Prostate gland (tissue), 2 donors: ENCODE data around the gene DHX8. TPM values are rescaled to one million over a fixed set of nuclear protein-coding genes. Genes with fewer than 3 reads are reported as not detected.
A peak's percentile ranks its signal among the peaks of the same experiment; 100 is the strongest.

Experiments used
- DNase-seq: peaks from one replicate; pipeline ENCODE4 v3.0.0-alpha.2; 2019; ENCODE audit warnings: low spot score
- H3K27ac ChIP-seq, 2 donors: fragments of 200-600 bp; sonication (generic); 2 replicates each; pipeline ENCODE4 v1.5.1; 2017 to 2019
- H3K27me3 ChIP-seq: fragments of 200-600 bp; sonication (generic); replicated peaks from 2 replicates; pipeline ENCODE4 v1.5.1; 2019; ENCODE audit not compliant: insufficient read depth
- H3K36me3 ChIP-seq, 2 donors: fragments of 200-600 bp; sonication (generic); 1 replicate in 1 of 2; 2 replicates in 1 of 2; pipeline versions ENCODE4 v1.5.1 to v1.8.1; 2017 to 2019
- H3K4me1 ChIP-seq: fragments of 200-600 bp; sonication (generic); replicated peaks from 2 replicates; pipeline ENCODE4 v1.5.1; 2019
- H3K4me3 ChIP-seq, 2 donors: fragments of 200-600 bp; sonication (generic); 2 replicates each; pipeline ENCODE4 v1.5.1; 2017 to 2019
- H3K9me3 ChIP-seq: fragments of 200-600 bp; sonication (generic); 2 replicates; pipeline ENCODE4 v1.5.1; 2017
- POLR2A ChIP-seq: fragments of 450-650 bp; IDR thresholded peaks from one replicate; pipeline ENCODE4 v1.6.1; 2016; ENCODE audit warnings: antibody characterized with exemption, mild to moderate bottlenecking
- POLR2AphosphoS5 ChIP-seq: sonication (generic); formaldehyde crosslinking; IDR thresholded peaks from one replicate; pipeline ENCODE4 v1.6.1; 2017; ENCODE audit warnings: antibody characterized with exemption
- WGBS: methylation state at CpG from one replicate; pipeline ENCODE4 v1.1.5; 2018; 5-methylcytosine and 5-hydroxymethylcytosine counted together
- intact Hi-C: fragments of 100-400 bp; cut with DNase I; formaldehyde crosslinking; loops from one replicate; pipeline ENCODE4 v1.14.2; 2022
- total RNA-seq, 2 donors: library from RNA; depleted of rRNA; stranded (reverse); fragments of >200 nt; gene quantifications; one replicate each; pipeline ENCODE4 v1.1.0, GENCODE V29; 2016
- TF ChIP-seq, protein P1 (sequence below), 4 experiments: fragments of 200-600 bp in 2 of 4; fragments of 450-650 bp in 2 of 4; sonication (generic) in 2 of 4; IDR thresholded peaks; 1 replicate in 3 of 4; 2 replicates in 1 of 4; pipeline ENCODE4 v1.5.1; 2016 to 2019; ENCODE audit warnings: antibody characterized with exemption in 4 of 4, mild to moderate bottlenecking in 2 of 4, moderate library complexity in 2 of 4

DHX8 gene
- total RNA-seq, 2 donors from 2014 or later = 35.7 to 52.9 TPM

DNA sequence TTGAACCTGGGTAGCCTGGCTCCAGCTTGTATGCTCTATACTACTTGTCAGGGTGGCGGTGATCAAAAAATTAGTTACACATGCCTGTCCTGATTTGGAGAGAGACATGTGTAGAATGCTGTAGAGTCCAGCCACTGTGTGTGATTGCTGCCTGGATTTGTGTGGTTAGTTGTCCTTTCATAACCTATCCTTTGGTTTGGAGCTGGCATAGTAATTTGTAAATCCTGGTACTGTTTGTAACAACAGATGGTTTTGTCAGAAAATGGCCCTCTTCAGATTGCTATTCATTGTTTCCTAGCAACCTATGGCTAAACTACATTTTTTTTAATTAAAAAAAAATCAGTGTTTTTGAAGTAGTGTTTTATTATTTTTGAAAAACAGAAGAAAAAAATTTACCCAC lies 31.9 kb downstream of the DHX8 start:
- Histone ChIP-seq H3K36me3 (peaks cover 0 to 4% of the 10 kb centered on the region in 2 donors), H3K27ac (no peak overlapping the region), H3K9me3 (no peaks in the 10 kb centered on the region), H3K4me1 (no peaks in the 10 kb centered on the region), H3K4me3 (no peak overlapping the region), H3K27me3 (no peaks in the 10 kb centered on the region)
- TF ChIP-seq, protein P1, sequence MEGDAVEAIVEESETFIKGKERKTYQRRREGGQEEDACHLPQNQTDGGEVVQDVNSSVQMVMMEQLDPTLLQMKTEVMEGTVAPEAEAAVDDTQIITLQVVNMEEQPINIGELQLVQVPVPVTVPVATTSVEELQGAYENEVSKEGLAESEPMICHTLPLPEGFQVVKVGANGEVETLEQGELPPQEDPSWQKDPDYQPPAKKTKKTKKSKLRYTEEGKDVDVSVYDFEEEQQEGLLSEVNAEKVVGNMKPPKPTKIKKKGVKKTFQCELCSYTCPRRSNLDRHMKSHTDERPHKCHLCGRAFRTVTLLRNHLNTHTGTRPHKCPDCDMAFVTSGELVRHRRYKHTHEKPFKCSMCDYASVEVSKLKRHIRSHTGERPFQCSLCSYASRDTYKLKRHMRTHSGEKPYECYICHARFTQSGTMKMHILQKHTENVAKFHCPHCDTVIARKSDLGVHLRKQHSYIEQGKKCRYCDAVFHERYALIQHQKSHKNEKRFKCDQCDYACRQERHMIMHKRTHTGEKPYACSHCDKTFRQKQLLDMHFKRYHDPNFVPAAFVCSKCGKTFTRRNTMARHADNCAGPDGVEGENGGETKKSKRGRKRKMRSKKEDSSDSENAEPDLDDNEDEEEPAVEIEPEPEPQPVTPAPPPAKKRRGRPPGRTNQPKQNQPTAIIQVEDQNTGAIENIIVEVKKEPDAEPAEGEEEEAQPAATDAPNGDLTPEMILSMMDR (IDR thresholded peaks at IDR 0.05) = no peak
- TF ChIP-seq POLR2AphosphoS5 (no peak), POLR2A (no peak)
- intact Hi-C loops = no loop called here
- DNase-seq = no peak
- WGBS = 92% methylated on average over 1 of the region's 1 CpG

DNA sequence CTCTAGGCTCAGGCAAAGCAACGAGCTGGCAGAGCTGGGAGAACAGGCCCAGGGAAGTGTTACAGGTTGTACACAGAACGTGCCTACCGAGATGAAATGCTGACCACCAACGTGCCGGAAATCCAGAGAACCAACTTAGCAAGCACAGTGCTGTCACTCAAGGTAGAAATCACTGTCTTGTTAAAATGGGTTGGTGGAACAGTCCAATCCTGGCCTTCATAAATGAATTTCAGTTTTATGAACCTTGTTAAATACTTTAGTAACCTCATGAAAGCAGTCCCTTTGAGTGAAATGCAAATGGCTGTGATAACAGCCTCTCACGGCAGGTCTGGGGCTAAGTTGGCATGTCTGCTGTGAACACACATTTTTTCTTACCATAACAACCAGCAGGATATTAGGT lies 33.4 kb downstream of the DHX8 start:
- 37% methylated on average over 6 of the region's 6 CpGs for WGBS
- no peak for TF ChIP-seq POLR2A
- TF ChIP-seq, protein P1 (IDR thresholded peaks at IDR 0.05) = no peak
- TF ChIP-seq POLR2AphosphoS5 = peak; percentile 67
- no peak overlapping the region for H3K27ac ChIP-seq
- H3K9me3 ChIP-seq = no peaks in the 10 kb centered on the region
- intact Hi-C loops = no loop called here
- no peaks in the 10 kb centered on the region for H3K4me1 ChIP-seq
- DNase-seq = peak; percentile 23
- H3K27me3 ChIP-seq = no peaks in the 10 kb centered on the region
- H3K4me3 ChIP-seq = no peak overlapping the region
- peaks cover 6 to 14% of the 10 kb centered on the region in 2 donors for H3K36me3 ChIP-seq

DNA sequence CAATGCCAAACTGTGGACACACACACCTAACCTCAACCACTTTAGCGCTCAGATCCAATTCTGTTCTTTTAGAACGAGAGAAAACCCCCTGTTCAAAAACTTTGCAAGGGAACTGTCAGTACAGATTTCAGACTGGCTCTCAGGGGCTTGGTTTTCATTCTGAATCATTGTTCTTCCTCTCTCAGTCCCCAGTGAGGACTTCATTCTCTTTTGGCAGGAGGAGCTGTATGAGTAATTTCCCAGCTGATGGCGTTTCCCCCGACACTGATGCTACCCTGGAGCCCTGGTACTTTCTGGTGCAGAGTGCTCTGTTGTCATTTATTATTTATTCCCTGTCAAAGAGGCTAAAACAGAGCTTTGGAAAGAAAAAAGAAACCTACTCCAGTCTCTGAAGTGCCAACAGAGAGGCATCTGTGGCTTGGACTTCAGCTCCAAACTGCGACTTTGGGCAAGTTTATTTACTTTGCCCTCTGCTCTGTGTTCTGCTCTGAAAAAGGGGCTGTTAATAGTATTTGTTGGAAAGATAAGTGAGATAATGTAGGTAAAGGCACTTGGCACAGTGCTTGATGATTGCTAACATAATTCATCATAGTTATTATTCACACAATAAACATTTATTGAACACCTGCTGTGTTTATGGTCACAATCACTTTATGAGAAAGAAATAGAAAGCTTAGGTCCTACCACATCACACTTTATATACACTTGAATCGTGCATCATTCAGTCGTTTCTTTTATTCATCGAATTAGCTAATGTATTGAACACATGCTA lies 34.0 kb downstream of the DHX8 start:
- 58% methylated on average over 8 of the region's 8 CpGs for WGBS
- H3K27ac ChIP-seq = no peak overlapping the region
- H3K4me3 ChIP-seq = no peak overlapping the region
- no peaks in the 10 kb centered on the region for H3K27me3 ChIP-seq
- no peaks in the 10 kb centered on the region for H3K4me1 ChIP-seq
- intact Hi-C loops = no loop called here
- DNase-seq = no peak
- peaks cover 9 to 14% of the 10 kb centered on the region in 2 donors for H3K36me3 ChIP-seq
- TF ChIP-seq, protein P1 (IDR thresholded peaks at IDR 0.05) = no peak
- TF ChIP-seq POLR2AphosphoS5 = no peak
- TF ChIP-seq POLR2A = no peak
- H3K9me3 ChIP-seq = no peaks in the 10 kb centered on the region

DNA sequence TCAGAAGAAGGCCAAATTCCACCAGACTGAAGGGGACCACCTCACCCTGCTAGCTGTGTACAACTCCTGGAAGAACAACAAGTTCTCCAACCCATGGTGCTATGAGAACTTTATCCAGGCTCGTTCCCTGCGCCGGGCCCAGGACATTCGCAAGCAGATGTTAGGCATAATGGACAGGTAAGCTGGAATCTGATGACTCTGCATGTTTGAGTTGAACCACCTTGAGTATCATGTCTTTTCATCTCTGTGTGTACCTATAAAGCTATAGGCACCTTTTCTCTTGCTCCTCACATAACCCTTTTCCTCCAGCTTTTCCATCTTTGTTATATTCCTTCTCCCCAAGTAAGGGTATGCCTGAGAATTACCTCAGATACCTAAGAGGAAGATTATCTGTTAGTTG lies 37.6 kb downstream of the DHX8 start:
- no peaks in the 10 kb centered on the region for H3K9me3 ChIP-seq
- 86% methylated on average over 4 of the region's 4 CpGs for WGBS
- intact Hi-C loops = no loop called here
- DNase-seq = no peak
- H3K27ac ChIP-seq = no peak overlapping the region
- H3K4me1 ChIP-seq = no peaks in the 10 kb centered on the region
- no peak overlapping the region for H3K4me3 ChIP-seq
- peaks cover 14 to 19% of the 10 kb centered on the region in 2 donors for H3K36me3 ChIP-seq
- no peaks in the 10 kb centered on the region for H3K27me3 ChIP-seq
- TF ChIP-seq, protein P1 (IDR thresholded peaks at IDR 0.05) = no peak
- TF ChIP-seq POLR2AphosphoS5 (no peak), POLR2A (no peak)

DNA sequence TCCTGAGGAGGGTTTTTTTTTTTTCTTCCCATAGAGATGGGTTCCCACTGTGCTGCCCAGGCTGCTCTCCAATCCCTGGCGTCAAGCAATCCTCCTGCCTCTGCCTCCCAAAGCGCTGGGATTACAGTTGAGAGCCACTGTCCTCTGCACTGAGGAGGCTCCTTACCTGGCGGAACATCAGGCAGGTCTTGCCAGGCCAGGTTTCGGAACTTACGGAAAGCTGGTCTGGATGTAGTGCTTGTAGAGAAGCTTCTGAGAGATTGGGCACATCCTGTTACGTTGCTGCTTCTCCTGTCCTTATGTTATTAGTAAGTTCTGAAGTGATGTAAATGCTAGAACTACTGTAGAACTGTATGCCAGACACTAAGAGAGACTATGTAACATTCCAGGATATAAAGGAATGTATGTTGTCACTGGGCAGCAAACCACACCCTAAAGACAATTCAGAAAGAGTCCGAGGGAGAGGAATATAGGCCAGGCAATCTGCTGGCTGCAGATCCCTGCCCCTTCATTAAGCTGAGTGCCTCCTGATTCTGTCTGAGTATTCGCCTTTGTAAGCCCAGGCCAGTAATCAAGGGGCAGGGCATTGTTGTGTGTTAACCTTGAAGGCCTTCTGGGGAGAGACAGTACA lies 41.3 kb downstream of the DHX8 start:
- 86% methylated on average over 8 of the region's 8 CpGs for WGBS
- Histone ChIP-seq H3K36me3 (peaks cover 10 to 19% of the 10 kb centered on the region in 2 donors), H3K4me3 (no peak overlapping the region), H3K27me3 (no peaks in the 10 kb centered on the region), H3K9me3 (no peaks in the 10 kb centered on the region), H3K27ac (no peak overlapping the region), H3K4me1 (peaks cover 4% of the 10 kb centered on the region)
- TF ChIP-seq POLR2A = no peak
- TF ChIP-seq, protein P1 (IDR thresholded peaks at IDR 0.05) = no peak
- TF ChIP-seq POLR2AphosphoS5 = no peak
- intact Hi-C loops = no loop called here
- DNase-seq = no peak
